Astrocyte (in vitro differentiated cells and primary cell): ENCODE results near the gene BIRC7. TPM values are rescaled to one million over a fixed set of nuclear protein-coding genes. Genes with fewer than 3 reads are reported as not detected.

Source experiments
- DNase-seq: peaks from one replicate; pipeline ENCODE4 v3.0.0-alpha.2; 2010; ENCODE audit warnings: low read depth
- FAIRE-seq: peaks from 2 replicates; lab custom pipeline; 2011; peaks lifted over from hg19 to GRCh38; lab: Jason Lieb, UNC
- H2AFZ ChIP-seq: 2 replicates; pipeline ENCODE4 v1.6.0; 2012; ENCODE audit warnings: low read depth, low read length, inconsistent platforms
- H3K27ac ChIP-seq: 2 replicates; pipeline ENCODE4 v1.5.1; 2011; ENCODE audit warnings: low read depth, low read length, inconsistent platforms
- H3K27me3 ChIP-seq: 2 replicates; pipeline ENCODE4 v1.6.0; 2011; ENCODE audit warnings: low read length, inconsistent platforms; ENCODE audit not compliant: insufficient read depth
- H3K36me3 ChIP-seq: 2 replicates; pipeline ENCODE4 v1.5.1; 2011; ENCODE audit warnings: low read length, inconsistent platforms; ENCODE audit not compliant: insufficient read depth
- H3K4me1 ChIP-seq: 2 replicates; pipeline ENCODE4 v1.5.1; 2011; ENCODE audit warnings: low read length, inconsistent platforms; ENCODE audit not compliant: insufficient read depth
- H3K4me2 ChIP-seq: 2 replicates; pipeline ENCODE4 v1.6.0; 2012; ENCODE audit warnings: low read length, inconsistent platforms
- H3K4me3 ChIP-seq: 2 replicates; pipeline ENCODE4 v1.5.1; 2011; ENCODE audit warnings: low read depth, mild to moderate bottlenecking, low read length, inconsistent platforms; ENCODE audit not compliant: insufficient read depth
- H3K79me2 ChIP-seq: 2 replicates; pipeline ENCODE4 v1.6.0; 2012; ENCODE audit warnings: mild to moderate bottlenecking, low read length, inconsistent platforms; ENCODE audit not compliant: insufficient read depth
- H3K9ac ChIP-seq: 2 replicates; pipeline ENCODE4 v1.6.0; 2012; ENCODE audit warnings: mild to moderate bottlenecking, low read length, inconsistent platforms
- H3K9me3 ChIP-seq: 2 replicates; pipeline ENCODE4 v1.5.1; 2012; ENCODE audit warnings: low read depth, mild to moderate bottlenecking, low read length, inconsistent platforms; ENCODE audit not compliant: insufficient read depth
- H4K20me1 ChIP-seq: 2 replicates; pipeline ENCODE4 v1.6.0; 2012; ENCODE audit warnings: low read length, inconsistent platforms; ENCODE audit not compliant: insufficient read depth
- H3K27ac Mint-ChIP-seq: one replicate; pipeline ENCODE4 v1.8.0; 2021; ENCODE audit warnings: mild to moderate bottlenecking, mixed read lengths; ENCODE audit not compliant: unreplicated experiment
- H3K27me3 Mint-ChIP-seq: one replicate; pipeline ENCODE4 v1.8.0; 2021; ENCODE audit warnings: low read depth, mixed read lengths; ENCODE audit not compliant: unreplicated experiment
- H3K36me3 Mint-ChIP-seq: one replicate; pipeline ENCODE4 v1.8.0; 2021; ENCODE audit warnings: low read depth, mixed read lengths; ENCODE audit not compliant: unreplicated experiment
- H3K4me1 Mint-ChIP-seq: one replicate; pipeline ENCODE4 v1.8.0; 2021; ENCODE audit warnings: low read depth, mixed read lengths; ENCODE audit not compliant: unreplicated experiment
- H3K4me3 Mint-ChIP-seq: one replicate; pipeline ENCODE4 v1.8.0; 2021; ENCODE audit warnings: mild to moderate bottlenecking, moderate library complexity, mixed read lengths; ENCODE audit not compliant: unreplicated experiment
- H3K9me3 Mint-ChIP-seq: one replicate; pipeline ENCODE4 v1.8.0; 2021; ENCODE audit warnings: mild to moderate bottlenecking, mixed read lengths; ENCODE audit not compliant: unreplicated experiment
- CTCF ChIP-seq: IDR thresholded peaks from 2 replicates; pipeline ENCODE4 v1.5.1; 2011; ENCODE audit warnings: low read depth, mild to moderate bottlenecking, inconsistent platforms, low read length, moderate library complexity; ENCODE audit not compliant: insufficient read depth
- EZH2 ChIP-seq: IDR thresholded peaks from 2 replicates; pipeline ENCODE4 v1.6.1; 2012; ENCODE audit warnings: mild to moderate bottlenecking, low read length, inconsistent platforms; ENCODE audit not compliant: insufficient read depth
- total RNA-seq: library from RNA; stranded (reverse); gene quantifications from 2 replicates; pipeline ENCODE4 v1.2.1, GENCODE V29; 2021

BIRC7 gene
- total RNA-seq, 1 donor from 2014 or later = 3.3 TPM

- DNase-seq = no peak
- Mint-ChIP-seq H3K36me3 (peaks cover 40% of the 10 kb centered on the region), H3K4me1 (peaks cover 34% of the 10 kb centered on the region), H3K9me3 (no peaks in the 10 kb centered on the region), H3K4me3 (peak overlapping the region; percentile 17), H3K27ac (no peak overlapping the region), H3K27me3 (no peaks in the 10 kb centered on the region)
- H4K20me1 ChIP-seq = peaks cover 90% of the 10 kb centered on the region
- no peak for FAIRE-seq
- no peak overlapping the region for H2AFZ ChIP-seq
- peaks cover 64% of the 10 kb centered on the region for H3K79me2 ChIP-seq
- peak overlapping the region; percentile 5 for H3K4me2 ChIP-seq
- H3K36me3 ChIP-seq = peaks cover 20% of the 10 kb centered on the region
- no peaks in the 10 kb centered on the region for H3K27me3 ChIP-seq
- H3K9me3 ChIP-seq = no peaks in the 10 kb centered on the region
- no peak overlapping the region for H3K4me3 ChIP-seq
- H3K27ac ChIP-seq = no peak overlapping the region
- peaks cover 2% of the 10 kb centered on the region for H3K4me1 ChIP-seq
- no peak overlapping the region for H3K9ac ChIP-seq
- TF ChIP-seq CTCF (no peak), EZH2 (no peak)
Observed at GRCh38 chr20:63196768-63197470, 38.8 kb upstream of the BIRC7 start.

- DNase-seq (no peak), FAIRE-seq (no peak)
- peaks cover 34% of the 10 kb centered on the region for H3K4me1 Mint-ChIP-seq
- Histone ChIP-seq H3K9me3 (no peaks in the 10 kb centered on the region), H3K79me2 (peaks cover 81% of the 10 kb centered on the region), H2AFZ (no peak overlapping the region), H3K4me3 (no peak overlapping the region), H3K4me2 (no peak overlapping the region), H3K27ac (no peak overlapping the region), H4K20me1 (peaks cover 100% of the 10 kb centered on the region), H3K4me1 (peaks cover 2% of the 10 kb centered on the region), H3K36me3 (peaks cover 28% of the 10 kb centered on the region), H3K27me3 (no peaks in the 10 kb centered on the region), H3K9ac (no peak overlapping the region)
- no peaks in the 10 kb centered on the region for H3K9me3 Mint-ChIP-seq
- no peaks in the 10 kb centered on the region for H3K27me3 Mint-ChIP-seq
- H3K36me3 Mint-ChIP-seq = peaks cover 40% of the 10 kb centered on the region
- no peak overlapping the region for H3K27ac Mint-ChIP-seq
- no peak for TF ChIP-seq EZH2
- no peak for TF ChIP-seq CTCF
- no peak overlapping the region for H3K4me3 Mint-ChIP-seq
Observed at GRCh38 chr20:63198606-63199005, 37.1 kb upstream of the BIRC7 start.

- peaks cover 35% of the 10 kb centered on the region for H3K36me3 ChIP-seq
- no peak overlapping the region for H3K4me3 ChIP-seq
- no peak overlapping the region for H3K27ac ChIP-seq
- FAIRE-seq (no peak), DNase-seq (no peak)
- no peaks in the 10 kb centered on the region for H3K9me3 ChIP-seq
- peaks cover 9% of the 10 kb centered on the region for H3K4me1 ChIP-seq
- no peak overlapping the region for H3K9ac ChIP-seq
- Mint-ChIP-seq H3K27me3 (no peaks in the 10 kb centered on the region), H3K4me1 (peaks cover 38% of the 10 kb centered on the region), H3K27ac (no peak overlapping the region), H3K4me3 (no peak overlapping the region), H3K36me3 (peaks cover 28% of the 10 kb centered on the region), H3K9me3 (no peaks in the 10 kb centered on the region)
- peaks cover 98% of the 10 kb centered on the region for H3K79me2 ChIP-seq
- H2AFZ ChIP-seq = no peak overlapping the region
- H3K27me3 ChIP-seq = no peaks in the 10 kb centered on the region
- no peak overlapping the region for H3K4me2 ChIP-seq
- H4K20me1 ChIP-seq = peaks cover 100% of the 10 kb centered on the region
- TF ChIP-seq CTCF (no peak), EZH2 (no peak)
Observed at GRCh38 chr20:63202021-63202420, 33.7 kb upstream of the BIRC7 start.
